NT2/D1 (cell line): Measurements from ENCODE around the gene RTL1.

Experiments
- SUZ12 ChIP-seq: IDR thresholded peaks from 2 replicates; pipeline ENCODE4 v1.6.1; 2011; ENCODE audit not compliant: insufficient read length, insufficient read depth; ENCODE audit errors: extremely low read depth
- YY1 ChIP-seq: IDR thresholded peaks from 2 replicates; pipeline ENCODE4 v1.6.1; 2011; ENCODE audit not compliant: insufficient read length, insufficient read depth
- ZNF274 ChIP-seq: IDR thresholded peaks from 2 replicates; pipeline ENCODE4 v1.6.1; 2011; ENCODE audit warnings: mild to moderate bottlenecking, low read depth, low read length

- no peak for TF ChIP-seq SUZ12
- TF ChIP-seq YY1, result no peak
- no peak for TF ChIP-seq ZNF274
Observed at GRCh38 chr14:100888789-100889315, 14.7 kb downstream of the RTL1 start.
